IMR-90 (cell line): ENCODE results near the gene NUDT1. TPM values are rescaled to one million over a fixed set of nuclear protein-coding genes. Genes with fewer than 3 reads are reported as not detected.

Experiments used
- ATAC-seq: fragments of 200-7000 bp; cut with Tn5 transposase; 2 replicates; pipeline ENCODE4 v1.9.1; 2020; ENCODE audit warnings: low read depth, mild to moderate bottlenecking, moderate library complexity
- BruUV-seq: library from RNA; stranded (reverse); fragments of 400-500 nt; replicated peaks from 2 replicates; lab custom pipeline; 2021; lab: Mats Ljungman, UMichigan
- CTCF ChIA-PET: fragments of 300-600 bp; formaldehyde crosslinking; extraction: SDS; loops from one replicate; lab custom pipeline; 2021; ENCODE audit warnings: antibody characterized with exemption; lab: Yijun Ruan, JAX
- POLR2A ChIA-PET: fragments of 300-600 bp; sonication (Branson Sonifier 250); formaldehyde crosslinking; loops from one replicate; lab custom pipeline; 2022; ENCODE audit warnings: antibody characterized with exemption; ENCODE audit not compliant: unreplicated experiment; lab: Charles Lee
- DNase-seq: peaks from one replicate; pipeline ENCODE4 v3.0.0; 2013
- H2AFZ ChIP-seq: replicated peaks from 2 replicates; pipeline ENCODE3; 2013; ENCODE audit warnings: low read length, mild to moderate bottlenecking; ENCODE audit not compliant: poor library complexity
- H2AK5ac ChIP-seq: 2 replicates; pipeline ENCODE4 v1.6.1; 2013; ENCODE audit warnings: low read depth, low read length, inconsistent platforms
- H2AK9ac ChIP-seq: replicated peaks from 2 replicates; pipeline ENCODE3; 2013; ENCODE audit warnings: mild to moderate bottlenecking, low read depth, low read length, moderate library complexity; ENCODE audit not compliant: poor library complexity
- H2BK120ac ChIP-seq: 2 replicates; pipeline ENCODE4 v1.6.1; 2013; ENCODE audit warnings: low read depth, low read length, inconsistent platforms
- H2BK15ac ChIP-seq: 3 replicates; pipeline ENCODE4 v1.6.1; 2013; ENCODE audit warnings: low read depth, low read length, inconsistent platforms
- H2BK20ac ChIP-seq: 2 replicates; pipeline ENCODE4 v1.6.1; 2013; ENCODE audit warnings: low read depth, mild to moderate bottlenecking, inconsistent platforms, low read length, moderate library complexity
- H2BK5ac ChIP-seq: 2 replicates; pipeline ENCODE4 v1.6.1; 2013; ENCODE audit warnings: mild to moderate bottlenecking, low read depth, low read length, inconsistent platforms; ENCODE audit not compliant: poor library complexity, severe bottlenecking
- H3K14ac ChIP-seq: replicated peaks from 2 replicates; pipeline ENCODE4 v1.6.1; 2013; ENCODE audit warnings: low read depth, low read length, inconsistent platforms
- H3K18ac ChIP-seq: 2 replicates; pipeline ENCODE4 v1.6.1; 2013; ENCODE audit warnings: low read depth, low read length, control low read depth
- H3K23ac ChIP-seq: 2 replicates; pipeline ENCODE4 v1.6.1; 2013; ENCODE audit warnings: low read depth, low read length, inconsistent platforms
- H3K27ac ChIP-seq: 2 replicates; pipeline ENCODE4 v1.5.1; 2013; ENCODE audit warnings: mild to moderate bottlenecking, control low read depth, low read length; ENCODE audit not compliant: insufficient read depth
- H3K27me3 ChIP-seq: 2 replicates; pipeline ENCODE4 v1.6.1; 2013; ENCODE audit warnings: low read length; ENCODE audit not compliant: control insufficient read depth, insufficient read depth
- H3K36me3 ChIP-seq: 2 replicates; pipeline ENCODE4 v1.6.1; 2013; ENCODE audit warnings: low read length, mixed read lengths; ENCODE audit not compliant: control insufficient read depth, insufficient read depth
- H3K4ac ChIP-seq: 2 replicates; pipeline ENCODE4 v1.6.1; 2013; ENCODE audit warnings: low read depth, low read length, inconsistent platforms
- H3K4me1 ChIP-seq: 2 replicates; pipeline ENCODE4 v1.6.1; 2013; ENCODE audit warnings: low read length, mixed read lengths; ENCODE audit not compliant: control insufficient read depth, insufficient read depth
- H3K4me2 ChIP-seq: 2 replicates; pipeline ENCODE4 v1.6.1; 2013; ENCODE audit warnings: low read depth, mild to moderate bottlenecking, control low read depth, low read length, moderate library complexity
- H3K4me3 ChIP-seq: 2 replicates; pipeline ENCODE4 v1.5.1; 2013; ENCODE audit warnings: low read depth, mild to moderate bottlenecking, control low read depth, low read length, moderate library complexity; ENCODE audit not compliant: insufficient read depth
- H3K56ac ChIP-seq: 2 replicates; pipeline ENCODE4 v1.6.1; 2013; ENCODE audit warnings: low read length, inconsistent platforms; ENCODE audit not compliant: insufficient read depth; ENCODE audit errors: extremely low read depth
- H3K79me1 ChIP-seq, 2 experiments: 2 replicates each; pipeline ENCODE4 v1.6.1; 2013; ENCODE audit warnings: low read length in 2 of 2, inconsistent platforms in 1 of 2, low read depth in 1 of 2
- H3K9ac ChIP-seq: 2 replicates; pipeline ENCODE4 v1.6.1; 2013; ENCODE audit warnings: low read depth, low read length, control low read depth
- H3K9me1 ChIP-seq: 2 replicates; pipeline ENCODE4 v1.6.1; 2013; ENCODE audit warnings: low read length, inconsistent platforms; ENCODE audit not compliant: insufficient read depth
- H3K9me3 ChIP-seq: 2 replicates; pipeline ENCODE4 v1.6.1; 2013; ENCODE audit warnings: low read length; ENCODE audit not compliant: control insufficient read depth, insufficient read depth
- H4K20me1 ChIP-seq: 2 replicates; pipeline ENCODE4 v1.6.1; 2013; ENCODE audit warnings: low read length, inconsistent platforms; ENCODE audit not compliant: insufficient read depth
- H4K5ac ChIP-seq: 2 replicates; pipeline ENCODE4 v1.6.1; 2013; ENCODE audit warnings: mild to moderate bottlenecking, low read depth, low read length, control low read depth
- H4K8ac ChIP-seq, 2 experiments: 2 replicates each; pipeline ENCODE4 v1.6.1; 2013; ENCODE audit warnings: low read depth in 2 of 2, low read length in 2 of 2, control low read depth in 1 of 2, inconsistent platforms in 1 of 2
- H4K91ac ChIP-seq: 2 replicates; pipeline ENCODE4 v1.6.1; 2013; ENCODE audit warnings: low read depth, low read length, inconsistent platforms; ENCODE audit not compliant: insufficient read depth
- BHLHE40 ChIP-seq: fragments of 150-350 bp; IDR thresholded peaks from 2 replicates; pipeline ENCODE4 v1.6.1; 2016; ENCODE audit warnings: mild to moderate bottlenecking, low read depth, low read length
- CEBPB ChIP-seq: IDR thresholded peaks from 2 replicates; pipeline ENCODE4 v1.6.1; 2012; ENCODE audit warnings: low read depth, low read length, improper control_type of control experiment
- CHD1 ChIP-seq: IDR thresholded peaks from 2 replicates; pipeline ENCODE4 v1.6.1; 2012; ENCODE audit warnings: low read depth, low read length, improper control_type of control experiment
- FOS ChIP-seq: fragments of 150-350 bp; IDR thresholded peaks from 2 replicates; pipeline ENCODE4 v1.6.1; 2016; ENCODE audit warnings: low read depth, low read length
- MAFK ChIP-seq: IDR thresholded peaks from 2 replicates; pipeline ENCODE4 v1.6.1; 2012; ENCODE audit warnings: low read depth, low read length, improper control_type of control experiment
- MXI1 ChIP-seq: IDR thresholded peaks from 2 replicates; pipeline ENCODE4 v1.6.1; 2012; ENCODE audit warnings: low read depth, mild to moderate bottlenecking, low read length, moderate library complexity, borderline replicate concordance
- NFE2L2 ChIP-seq: fragments of 150-350 bp; IDR thresholded peaks from 2 replicates; pipeline ENCODE4 v1.6.1; 2016; ENCODE audit warnings: low read depth, mild to moderate bottlenecking, low read length
- POLR2A ChIP-seq: IDR thresholded peaks from 2 replicates; pipeline ENCODE4 v1.6.1; 2012; ENCODE audit warnings: mild to moderate bottlenecking, low read depth, low read length
- RAD21 ChIP-seq: IDR thresholded peaks from 2 replicates; pipeline ENCODE4 v1.6.1; 2012; ENCODE audit warnings: low read length, improper control_type of control experiment
- RCOR1 ChIP-seq: IDR thresholded peaks from 2 replicates; pipeline ENCODE4 v1.6.1; 2012; ENCODE audit warnings: mild to moderate bottlenecking, low read length, improper control_type of control experiment; ENCODE audit not compliant: insufficient replicate concordance
- RFX5 ChIP-seq: IDR thresholded peaks from 2 replicates; pipeline ENCODE4 v1.8.0; 2012; ENCODE audit warnings: low read depth, mild to moderate bottlenecking, low read length, moderate library complexity
- SMC3 ChIP-seq: fragments of 150-350 bp; IDR thresholded peaks from 2 replicates; pipeline ENCODE4 v1.6.1; 2016; ENCODE audit warnings: low read depth, mild to moderate bottlenecking, antibody characterized with exemption, low read length, moderate library complexity
- USF2 ChIP-seq: fragments of 150-350 bp; IDR thresholded peaks from 2 replicates; pipeline ENCODE4 v1.6.1; 2017; ENCODE audit warnings: mild to moderate bottlenecking, antibody characterized with exemption, low read length, low read depth
- WGBS, 2 experiments: methylation state at CpG; one replicate each; pipeline versions ENCODE4 v1.1.5 to v1.1.7; 2013; ENCODE audit warnings: missing lambda C conversion rate in 2 of 2; ENCODE audit not compliant: insufficient read length in 1 of 2; ENCODE audit errors: extremely low coverage in 2 of 2; 5-methylcytosine and 5-hydroxymethylcytosine counted together
- dilution Hi-C: fragments of 300-500 bp; cut with HindIII; formaldehyde crosslinking; loops from one replicate; pipeline ENCODE4 v1.14.3; 2018; ENCODE audit warnings: low sequenced_read_pairs; ENCODE audit not compliant: unreplicated experiment
- in situ Hi-C: fragments of 300-500 bp; cut with MboI; formaldehyde crosslinking; loops from 3 replicates; pipeline ENCODE4 v1.14.3; 2019; ENCODE audit warnings: low sequenced_read_pairs, inconsistent platforms, mixed read lengths
- intact Hi-C: fragments of 100-400 bp; cut with micrococcal nuclease; formaldehyde crosslinking; loops from 2 replicates; pipeline ENCODE4 v1.10.0; 2022
- polyA plus RNA-seq, 3 experiments: library from polyadenylated mRNA; depleted of rRNA; stranded (reverse); fragments of >200 nt; gene quantifications; 2 replicates each; pipeline ENCODE4 v1.2.3, GENCODE V29; 2012; ENCODE audit warnings: low replicate concordance in 1 of 3
- total RNA-seq: library from RNA; depleted of rRNA; stranded (reverse); fragments of >200 nt; gene quantifications from 2 replicates; pipeline ENCODE4 v1.2.3, GENCODE V29; 2012

Gene NUDT1
- total and polyA plus RNA-seq, 2 of the 4 experiments (the other 2 are of a cell fraction): 33.4 to 49.1 TPM

- ATAC-seq (no peak), DNase-seq (no peak)
- Histone ChIP-seq H2BK15ac (no peak overlapping the region), H2BK120ac (no peak overlapping the region), H3K9ac (no peak overlapping the region), H3K23ac (no peak overlapping the region), H3K4me3 (no peak overlapping the region), H4K5ac (no peak overlapping the region), H3K9me3 (no peaks in the 10 kb centered on the region), H4K8ac (no peak overlapping the region), H2BK20ac (no peak overlapping the region), H3K18ac (no peak overlapping the region), H3K56ac (no peak overlapping the region), H4K20me1 (peaks cover 3% of the 10 kb centered on the region), H3K79me1 (peaks cover 0 to 7% of the 10 kb centered on the region in 2 experiments; a peak in 1 of 4 replicates), H2AFZ (no peak overlapping the region), H3K27ac (no peak overlapping the region), H4K91ac (no peak overlapping the region), H2AK9ac (no peak overlapping the region), H3K36me3 (peaks cover 65% of the 10 kb centered on the region), H2AK5ac (no peak overlapping the region), H3K4ac (no peak overlapping the region), H3K14ac (no peak overlapping the region), H3K4me1 (no peaks in the 10 kb centered on the region), H3K27me3 (no peaks in the 10 kb centered on the region), H3K4me2 (no peak overlapping the region), H2BK5ac (no peak overlapping the region), H3K9me1 (peaks cover 4% of the 10 kb centered on the region; the same call in 1 of the 2 replicates)
- 90% methylated on average over 6 of the region's 10 CpGs; no CpG with 5 or more reads in 1 of the 2 experiments for WGBS, 2 experiments
- ChIA-PET POLR2A (no interaction called here), CTCF (interaction anchor here (0.5 kb wide), 1 partner anchor 92 kb away, joined by 4 read pairs; no protein-coding TSS in a partner anchor)
- dilution Hi-C loops: no loop called here
- in situ Hi-C loops: loop anchor here (10.0 kb wide), 1 partner anchor 562 kb away; no protein-coding TSS in a partner anchor
- intact Hi-C loops: no loop called here
- no TSS peak for BruUV-seq
- TF ChIP-seq FOS (no peak), RFX5 (no peak), BHLHE40 (no peak), RCOR1 (no peak), POLR2A (no peak), USF2 (no peak), CHD1 (no peak), RAD21 (no peak), MAFK (no peak), SMC3 (no peak), NFE2L2 (no peak), MXI1 (no peak), CEBPB (no peak)
These were observed 24.8 kb upstream of the NUDT1 start for GRCh38 chr7:2217206-2217605.
